Measurements from ENCODE around the gene KLK14.

The KLK14 gene

GRCh38 chr19:51119611-51120010 lies 36.9 kb upstream of the KLK14 start:
- H3K27ac Mint-ChIP-seq = no peak overlapping the region
- H3K36me3 Mint-ChIP-seq (ENCODE audit: low read depth) = no peaks in the 10 kb centered on the region
- H3K4me3 Mint-ChIP-seq = no peak overlapping the region
- peaks cover 30% of the 10 kb centered on the region for H3K27me3 Mint-ChIP-seq (ENCODE audit: low read depth)
- H3K9me3 Mint-ChIP-seq = no peaks in the 10 kb centered on the region
- H3K4me1 Mint-ChIP-seq (ENCODE audit: low read depth) = peaks cover 35% of the 10 kb centered on the region

DNA sequence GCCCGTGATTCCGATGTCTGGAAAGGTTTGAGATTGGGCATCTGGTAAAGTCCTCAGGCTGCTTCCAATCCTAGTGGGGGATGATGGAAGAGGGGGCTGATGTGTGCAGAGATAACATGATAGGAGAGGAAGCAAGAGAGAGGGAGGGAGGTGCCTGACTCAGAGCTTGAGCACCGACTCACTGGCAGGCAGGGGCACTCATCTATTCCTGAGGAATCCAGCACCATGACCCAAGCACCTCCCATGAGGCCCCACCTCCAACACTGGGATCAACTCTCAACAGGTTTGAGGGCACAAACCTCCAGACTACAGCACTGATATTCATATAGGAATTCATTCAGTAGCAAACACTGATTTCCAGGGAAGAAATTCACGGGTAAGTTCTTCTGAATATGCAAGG lies 36.4 kb upstream of the KLK14 start:
- Mint-ChIP-seq H3K4me3 (no peak overlapping the region), H3K9me3 (no peaks in the 10 kb centered on the region)

GRCh38 chr19:51116736-51117286 lies 34.1 kb upstream of the KLK14 start:
- H3K27ac Mint-ChIP-seq = no peak overlapping the region
- H3K27me3 Mint-ChIP-seq (ENCODE audit: low read depth) = peaks cover 30% of the 10 kb centered on the region

More for the DNA sequence above, 36.4 kb upstream of the KLK14 start:
- Mint-ChIP-seq H3K27me3 (ENCODE audit: low read depth) (peaks cover 30% of the 10 kb centered on the region), H3K27ac (no peak overlapping the region), H3K36me3 (ENCODE audit: low read depth) (no peaks in the 10 kb centered on the region), H3K4me1 (ENCODE audit: low read depth) (peaks cover 37% of the 10 kb centered on the region)

DNA sequence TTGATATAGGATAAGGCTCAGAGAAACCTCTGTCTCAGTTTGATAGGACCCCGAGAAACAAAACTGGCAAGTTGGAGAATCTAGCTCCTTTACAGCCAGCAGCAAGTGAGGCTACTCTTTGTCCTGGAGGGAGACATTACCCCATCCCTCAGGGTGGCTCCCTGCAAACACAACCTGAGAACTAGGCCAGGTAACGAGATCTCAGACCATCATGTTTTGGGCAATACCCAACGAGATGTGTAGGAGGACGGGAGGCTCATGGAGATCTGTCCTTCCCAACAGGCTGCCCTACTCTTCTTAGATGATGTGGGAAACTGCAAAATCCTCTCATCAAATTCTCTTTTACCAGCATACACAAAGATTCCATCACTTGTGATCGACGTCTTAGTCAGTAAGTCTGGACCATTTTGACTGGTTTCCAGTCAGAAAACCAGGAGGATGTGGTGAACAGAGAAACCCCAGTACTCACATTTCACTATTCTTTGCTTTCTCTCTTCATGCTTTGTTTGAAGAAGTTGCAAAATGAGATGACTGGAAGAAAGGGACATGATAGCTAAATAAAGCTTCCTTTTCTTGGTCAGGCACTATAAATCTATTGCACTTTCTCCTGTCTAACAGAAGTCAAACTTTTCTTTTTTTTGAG lies 31.5 kb upstream of the KLK14 start:
- H3K27ac Mint-ChIP-seq = peak overlapping the region; percentile 3
- peaks cover 24% of the 10 kb centered on the region for H3K27me3 Mint-ChIP-seq (ENCODE audit: low read depth)
- no peaks in the 10 kb centered on the region for H3K9me3 Mint-ChIP-seq
- no peaks in the 10 kb centered on the region for H3K36me3 Mint-ChIP-seq (ENCODE audit: low read depth)
- H3K4me3 Mint-ChIP-seq = no peak overlapping the region
- H3K4me1 Mint-ChIP-seq (ENCODE audit: low read depth) = peaks cover 18% of the 10 kb centered on the region

More at GRCh38 chr19:51116736-51117286, 34.1 kb upstream of the KLK14 start:
- Mint-ChIP-seq H3K9me3 (no peaks in the 10 kb centered on the region), H3K4me3 (no peak overlapping the region), H3K4me1 (ENCODE audit: low read depth) (peaks cover 20% of the 10 kb centered on the region), H3K36me3 (ENCODE audit: low read depth) (no peaks in the 10 kb centered on the region)

- Mint-ChIP-seq H3K9me3 (no peaks in the 10 kb centered on the region), H3K27me3 (ENCODE audit: low read depth) (peaks cover 8% of the 10 kb centered on the region), H3K4me3 (no peak overlapping the region), H3K4me1 (ENCODE audit: low read depth) (peaks cover 27% of the 10 kb centered on the region), H3K27ac (no peak overlapping the region), H3K36me3 (ENCODE audit: low read depth) (peaks cover 2% of the 10 kb centered on the region)
These were observed 28.9 kb upstream of the KLK14 start for GRCh38 chr19:51111606-51112005.

GRCh38 chr19:51110666-51110971 lies 27.9 kb upstream of the KLK14 start:
- H3K9me3 Mint-ChIP-seq = no peaks in the 10 kb centered on the region
- peaks cover 7% of the 10 kb centered on the region for H3K36me3 Mint-ChIP-seq (ENCODE audit: low read depth)
- no peak overlapping the region for H3K27ac Mint-ChIP-seq
- no peak overlapping the region for H3K4me3 Mint-ChIP-seq
- no peaks in the 10 kb centered on the region for H3K27me3 Mint-ChIP-seq (ENCODE audit: low read depth)
- H3K4me1 Mint-ChIP-seq (ENCODE audit: low read depth) = peaks cover 32% of the 10 kb centered on the region

- no peaks in the 10 kb centered on the region for H3K27me3 Mint-ChIP-seq (ENCODE audit: low read depth)
- H3K9me3 Mint-ChIP-seq = no peaks in the 10 kb centered on the region
- H3K4me1 Mint-ChIP-seq (ENCODE audit: low read depth) = peaks cover 25% of the 10 kb centered on the region
- peak overlapping the region; percentile 92 for H3K27ac Mint-ChIP-seq
- peaks cover 16% of the 10 kb centered on the region for H3K36me3 Mint-ChIP-seq (ENCODE audit: low read depth)
- peak overlapping the region; percentile 93 for H3K4me3 Mint-ChIP-seq
These were observed 26.1 kb upstream of the KLK14 start for GRCh38 chr19:51108805-51109146.

GRCh38 chr19:51108066-51108804 lies 25.5 kb upstream of the KLK14 start, which contains the start of gene CTU1:
Gene CTU1, minus strand, starts transcription at chr19:51108409. Its CDS starts 3,840 bp downstream, at chr19:51104569.
- H3K4me3 Mint-ChIP-seq = peak within 1 kb of the TSS; percentile 93
- H3K27ac Mint-ChIP-seq = peak within 1 kb of the TSS; percentile 92
- H3K9me3 Mint-ChIP-seq = no peaks in the 10 kb centered on the region
- peaks cover 18% of the 10 kb centered on the region for H3K36me3 Mint-ChIP-seq (ENCODE audit: low read depth)
- no peaks in the 10 kb centered on the region for H3K27me3 Mint-ChIP-seq (ENCODE audit: low read depth)
- H3K4me1 Mint-ChIP-seq (ENCODE audit: low read depth) = peaks cover 25% of the 10 kb centered on the region

GRCh38 chr19:51107406-51108065 lies 24.8 kb upstream of the KLK14 start:
- Mint-ChIP-seq H3K4me1 (ENCODE audit: low read depth) (peaks cover 28% of the 10 kb centered on the region), H3K4me3 (peak overlapping the region; percentile 93), H3K27ac (peak overlapping the region; percentile 92), H3K36me3 (ENCODE audit: low read depth) (peaks cover 21% of the 10 kb centered on the region), H3K27me3 (ENCODE audit: low read depth) (no peaks in the 10 kb centered on the region), H3K9me3 (no peaks in the 10 kb centered on the region)

DNA sequence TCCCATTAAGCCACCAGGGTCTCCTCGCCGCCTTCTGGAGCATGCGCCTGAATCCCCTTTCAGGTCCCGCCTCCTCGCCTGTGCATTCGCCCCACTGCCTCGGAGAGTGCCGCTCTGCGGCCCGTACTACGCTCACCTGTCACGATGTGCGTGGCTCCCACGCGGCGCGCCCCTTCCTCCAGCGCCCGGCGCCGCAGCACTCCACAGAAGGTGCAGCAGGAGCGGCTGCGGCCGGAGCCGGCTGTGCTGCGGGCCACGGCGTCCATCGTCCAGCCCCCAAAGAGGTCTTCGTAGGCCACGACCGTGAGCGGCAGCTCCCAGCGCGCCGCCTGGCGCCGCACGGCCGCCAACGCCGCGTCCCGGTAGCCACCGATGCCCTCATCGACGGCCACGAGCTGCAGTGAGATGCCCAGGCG lies 21.2 kb upstream of the KLK14 start:
- H3K4me3 Mint-ChIP-seq = no peak overlapping the region
- no peaks in the 10 kb centered on the region for H3K9me3 Mint-ChIP-seq
- no peaks in the 10 kb centered on the region for H3K27me3 Mint-ChIP-seq (ENCODE audit: low read depth)
- peaks cover 29% of the 10 kb centered on the region for H3K4me1 Mint-ChIP-seq (ENCODE audit: low read depth)
- peaks cover 24% of the 10 kb centered on the region for H3K36me3 Mint-ChIP-seq (ENCODE audit: low read depth)
- no peak overlapping the region for H3K27ac Mint-ChIP-seq

GRCh38 chr19:51102991-51103390 lies 20.3 kb upstream of the KLK14 start:
- no peaks in the 10 kb centered on the region for H3K9me3 Mint-ChIP-seq
- H3K27ac Mint-ChIP-seq = no peak overlapping the region
- H3K36me3 Mint-ChIP-seq (ENCODE audit: low read depth) = peaks cover 24% of the 10 kb centered on the region
- H3K4me3 Mint-ChIP-seq = no peak overlapping the region
- H3K27me3 Mint-ChIP-seq (ENCODE audit: low read depth) = no peaks in the 10 kb centered on the region
- H3K4me1 Mint-ChIP-seq (ENCODE audit: low read depth) = peaks cover 25% of the 10 kb centered on the region

- H3K4me3 Mint-ChIP-seq = no peak overlapping the region
- peaks cover 26% of the 10 kb centered on the region for H3K4me1 Mint-ChIP-seq (ENCODE audit: low read depth)
- no peak overlapping the region for H3K27ac Mint-ChIP-seq
- peaks cover 31% of the 10 kb centered on the region for H3K36me3 Mint-ChIP-seq (ENCODE audit: low read depth)
- no peaks in the 10 kb centered on the region for H3K27me3 Mint-ChIP-seq (ENCODE audit: low read depth)
- H3K9me3 Mint-ChIP-seq = no peaks in the 10 kb centered on the region
These were observed 18.6 kb upstream of the KLK14 start for GRCh38 chr19:51101171-51101865.

DNA sequence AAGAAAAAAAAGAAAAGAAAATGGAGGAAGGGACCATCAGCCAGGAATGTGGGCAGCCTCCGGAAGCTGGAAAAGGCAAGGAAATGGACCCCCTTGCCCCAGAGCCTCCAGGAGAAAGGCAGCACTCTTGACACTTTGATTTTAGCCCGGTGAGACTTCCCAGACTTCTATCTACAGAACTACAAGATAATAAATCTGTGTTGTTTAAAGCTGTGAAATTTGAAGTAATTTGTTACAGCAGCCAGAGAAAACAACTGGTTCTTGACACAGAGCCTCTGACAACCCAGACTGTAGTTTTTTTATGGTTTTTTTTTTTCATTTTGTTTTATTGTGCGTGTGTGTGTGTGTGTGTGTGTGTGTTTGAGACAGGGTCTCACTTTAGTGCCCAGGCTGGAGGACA lies 17.9 kb upstream of the KLK14 start:
- H3K4me1 Mint-ChIP-seq (ENCODE audit: low read depth) = peaks cover 21% of the 10 kb centered on the region
- no peak overlapping the region for H3K27ac Mint-ChIP-seq
- peaks cover 25% of the 10 kb centered on the region for H3K36me3 Mint-ChIP-seq (ENCODE audit: low read depth)
- H3K4me3 Mint-ChIP-seq = no peak overlapping the region
- no peaks in the 10 kb centered on the region for H3K9me3 Mint-ChIP-seq
- H3K27me3 Mint-ChIP-seq (ENCODE audit: low read depth) = no peaks in the 10 kb centered on the region

DNA sequence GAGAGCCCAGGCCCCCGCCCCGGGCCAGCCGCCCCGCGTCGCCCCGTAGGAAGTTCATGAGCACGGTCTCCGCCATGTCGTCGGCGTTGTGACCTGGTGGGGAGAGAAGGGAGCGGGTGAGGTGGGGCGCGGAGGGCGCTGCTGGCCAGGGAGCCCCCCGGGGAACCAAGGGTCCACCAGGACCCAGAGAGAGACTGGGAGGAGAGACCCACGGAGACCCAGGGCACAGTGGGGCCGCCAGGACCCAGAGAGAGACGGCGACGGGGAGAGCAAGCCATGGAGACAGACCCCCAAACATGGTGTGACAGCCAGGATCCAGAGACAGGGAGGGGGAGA lies 16.3 kb upstream of the KLK14 start:
- Mint-ChIP-seq H3K36me3 (ENCODE audit: low read depth) (peaks cover 17% of the 10 kb centered on the region), H3K4me3 (no peak overlapping the region), H3K27ac (no peak overlapping the region), H3K4me1 (ENCODE audit: low read depth) (peaks cover 14% of the 10 kb centered on the region), H3K27me3 (ENCODE audit: low read depth) (no peaks in the 10 kb centered on the region), H3K9me3 (no peaks in the 10 kb centered on the region)
